Stimulated activated CD8-positive, alpha-beta memory T cell treated with anti-CD3 and anti-CD28 coated beads, Interleukin-15, amount 100 ng/mL, for 48 hours (primary cell): Measurements from ENCODE around the gene PCDHA1.

ENCODE experiments used
- DNase-seq, 2 donors: peaks; one replicate each; pipeline ENCODE4 v3.0.0-alpha.2; 2020; ENCODE audit warnings: low read depth in 2 of 2

Gene PCDHA1

GRCh38 chr5:141042555-141042954 lies 256.6 kb downstream of the PCDHA1 start:
- DNase-seq, result no peak

GRCh38 chr5:141050622-141051520 lies 264.9 kb downstream of the PCDHA1 start, which contains the start of gene PCDHB1:
PCDHB1 (plus strand) TSS chr5:141051374; CDS start chr5:141051471, 97 bp downstream.
- no peak for DNase-seq

GRCh38 chr5:141051521-141051866 lies 265.6 kb downstream of the PCDHA1 start:
- no peak for DNase-seq
